SK-N-SH (cell line): ENCODE measurements around the gene POC1B.

Source experiments
- CHD2 ChIP-seq: fragments of 150-350 bp; IDR thresholded peaks from 2 replicates; pipeline ENCODE4 v1.6.1; 2018; ENCODE audit warnings: low read length; ENCODE audit not compliant: partially characterized antibody
- GABPA ChIP-seq: IDR thresholded peaks from 2 replicates; pipeline ENCODE4 v1.4.0; 2012; ENCODE audit warnings: low read depth, mild to moderate bottlenecking
- POLR2AphosphoS5 ChIP-seq: IDR thresholded peaks from 2 replicates; pipeline ENCODE4 v1.6.1; 2012; ENCODE audit warnings: low read depth, low read length
- RAD21 ChIP-seq: IDR thresholded peaks from 2 replicates; pipeline ENCODE4 v1.6.1; 2012; ENCODE audit warnings: mild to moderate bottlenecking, low read length
- RXRA ChIP-seq: IDR thresholded peaks from 2 replicates; pipeline ENCODE4 v1.4.0; 2012; ENCODE audit warnings: low read depth, mild to moderate bottlenecking, borderline replicate concordance
- TF ChIP-seq, protein P1 (sequence below): fragments of 200-600 bp; sonication (generic); IDR thresholded peaks from 2 replicates; pipeline ENCODE4 v1.6.1; 2017; ENCODE audit warnings: antibody characterized with exemption, mild to moderate bottlenecking, moderate library complexity
- TF ChIP-seq, protein P2 (sequence below): fragments of 150-350 bp; IDR thresholded peaks from 2 replicates; pipeline ENCODE4 v1.6.1; 2017; ENCODE audit warnings: antibody characterized with exemption, low read length, low read depth, borderline replicate concordance
- TF ChIP-seq, protein P3 (sequence below): IDR thresholded peaks from 2 replicates; pipeline ENCODE4 v1.6.1; 2012; ENCODE audit warnings: mild to moderate bottlenecking, low read depth, low read length, moderate library complexity

DNA sequence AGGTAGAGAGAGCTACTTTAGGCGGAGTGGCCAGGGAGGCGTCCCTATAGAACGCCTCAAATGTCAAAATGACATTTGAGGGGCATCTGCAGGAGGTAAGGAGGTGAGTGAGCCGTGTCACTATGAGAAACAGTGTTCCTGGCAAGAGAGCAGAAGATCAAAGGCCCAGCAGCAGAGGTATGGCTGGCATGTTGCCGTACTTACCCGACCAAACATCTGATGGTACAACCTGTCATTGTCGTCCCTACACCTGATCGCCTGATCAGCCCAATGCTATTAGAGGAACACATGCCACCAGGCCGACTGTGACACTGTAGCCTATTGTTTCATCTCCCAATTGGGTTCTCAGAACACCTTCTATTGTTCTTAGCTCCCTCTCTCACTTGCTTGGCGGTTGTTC, 33.9 kb upstream of the POC1B start:
- no peak for TF ChIP-seq RXRA
- TF ChIP-seq, protein P1, sequence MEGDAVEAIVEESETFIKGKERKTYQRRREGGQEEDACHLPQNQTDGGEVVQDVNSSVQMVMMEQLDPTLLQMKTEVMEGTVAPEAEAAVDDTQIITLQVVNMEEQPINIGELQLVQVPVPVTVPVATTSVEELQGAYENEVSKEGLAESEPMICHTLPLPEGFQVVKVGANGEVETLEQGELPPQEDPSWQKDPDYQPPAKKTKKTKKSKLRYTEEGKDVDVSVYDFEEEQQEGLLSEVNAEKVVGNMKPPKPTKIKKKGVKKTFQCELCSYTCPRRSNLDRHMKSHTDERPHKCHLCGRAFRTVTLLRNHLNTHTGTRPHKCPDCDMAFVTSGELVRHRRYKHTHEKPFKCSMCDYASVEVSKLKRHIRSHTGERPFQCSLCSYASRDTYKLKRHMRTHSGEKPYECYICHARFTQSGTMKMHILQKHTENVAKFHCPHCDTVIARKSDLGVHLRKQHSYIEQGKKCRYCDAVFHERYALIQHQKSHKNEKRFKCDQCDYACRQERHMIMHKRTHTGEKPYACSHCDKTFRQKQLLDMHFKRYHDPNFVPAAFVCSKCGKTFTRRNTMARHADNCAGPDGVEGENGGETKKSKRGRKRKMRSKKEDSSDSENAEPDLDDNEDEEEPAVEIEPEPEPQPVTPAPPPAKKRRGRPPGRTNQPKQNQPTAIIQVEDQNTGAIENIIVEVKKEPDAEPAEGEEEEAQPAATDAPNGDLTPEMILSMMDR = no peak
- no peak for TF ChIP-seq RAD21
- no peak for TF ChIP-seq POLR2AphosphoS5
- no peak for TF ChIP-seq CHD2
- TF ChIP-seq, protein P2, sequence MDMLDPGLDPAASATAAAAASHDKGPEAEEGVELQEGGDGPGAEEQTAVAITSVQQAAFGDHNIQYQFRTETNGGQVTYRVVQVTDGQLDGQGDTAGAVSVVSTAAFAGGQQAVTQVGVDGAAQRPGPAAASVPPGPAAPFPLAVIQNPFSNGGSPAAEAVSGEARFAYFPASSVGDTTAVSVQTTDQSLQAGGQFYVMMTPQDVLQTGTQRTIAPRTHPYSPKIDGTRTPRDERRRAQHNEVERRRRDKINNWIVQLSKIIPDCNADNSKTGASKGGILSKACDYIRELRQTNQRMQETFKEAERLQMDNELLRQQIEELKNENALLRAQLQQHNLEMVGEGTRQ = no peak
- no peak for TF ChIP-seq GABPA
- TF ChIP-seq, protein P3, sequence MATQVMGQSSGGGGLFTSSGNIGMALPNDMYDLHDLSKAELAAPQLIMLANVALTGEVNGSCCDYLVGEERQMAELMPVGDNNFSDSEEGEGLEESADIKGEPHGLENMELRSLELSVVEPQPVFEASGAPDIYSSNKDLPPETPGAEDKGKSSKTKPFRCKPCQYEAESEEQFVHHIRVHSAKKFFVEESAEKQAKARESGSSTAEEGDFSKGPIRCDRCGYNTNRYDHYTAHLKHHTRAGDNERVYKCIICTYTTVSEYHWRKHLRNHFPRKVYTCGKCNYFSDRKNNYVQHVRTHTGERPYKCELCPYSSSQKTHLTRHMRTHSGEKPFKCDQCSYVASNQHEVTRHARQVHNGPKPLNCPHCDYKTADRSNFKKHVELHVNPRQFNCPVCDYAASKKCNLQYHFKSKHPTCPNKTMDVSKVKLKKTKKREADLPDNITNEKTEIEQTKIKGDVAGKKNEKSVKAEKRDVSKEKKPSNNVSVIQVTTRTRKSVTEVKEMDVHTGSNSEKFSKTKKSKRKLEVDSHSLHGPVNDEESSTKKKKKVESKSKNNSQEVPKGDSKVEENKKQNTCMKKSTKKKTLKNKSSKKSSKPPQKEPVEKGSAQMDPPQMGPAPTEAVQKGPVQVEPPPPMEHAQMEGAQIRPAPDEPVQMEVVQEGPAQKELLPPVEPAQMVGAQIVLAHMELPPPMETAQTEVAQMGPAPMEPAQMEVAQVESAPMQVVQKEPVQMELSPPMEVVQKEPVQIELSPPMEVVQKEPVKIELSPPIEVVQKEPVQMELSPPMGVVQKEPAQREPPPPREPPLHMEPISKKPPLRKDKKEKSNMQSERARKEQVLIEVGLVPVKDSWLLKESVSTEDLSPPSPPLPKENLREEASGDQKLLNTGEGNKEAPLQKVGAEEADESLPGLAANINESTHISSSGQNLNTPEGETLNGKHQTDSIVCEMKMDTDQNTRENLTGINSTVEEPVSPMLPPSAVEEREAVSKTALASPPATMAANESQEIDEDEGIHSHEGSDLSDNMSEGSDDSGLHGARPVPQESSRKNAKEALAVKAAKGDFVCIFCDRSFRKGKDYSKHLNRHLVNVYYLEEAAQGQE = no peak
